ENCODE data around the gene SNW1.
"Not testable (repeated sequence)": the region's sequence is repeated elsewhere in the genome, so short reads cannot be mapped to it uniquely, and the experiment has no call there.

- not testable (repeated sequence) for TF ChIP-seq CTCF (IDR thresholded peaks at IDR 0.05); ZBTB21 (CRISPR knock-in tag; IDR thresholded peaks at IDR 0.05; ENCODE audit: borderline replicate concordance); CBFB (CRISPR knock-in tag; IDR thresholded peaks at IDR 0.05; ENCODE audit: low read depth); CDX4 (CRISPR knock-in tag; IDR thresholded peaks at IDR 0.05; ENCODE audit: borderline replicate concordance); SP1 (CRISPR knock-in tag; conservative IDR thresholded peaks at IDR 0.05); NFYB (CRISPR knock-in tag; conservative IDR thresholded peaks at IDR 0.05; ENCODE audit: low read depth); TP53 (CRISPR knock-in tag; IDR thresholded peaks at IDR 0.05); HMGXB4 (CRISPR knock-in tag; IDR thresholded peaks at IDR 0.05); NR2C2 (CRISPR knock-in tag; IDR thresholded peaks at IDR 0.05); ZNF423 (CRISPR knock-in tag; IDR thresholded peaks at IDR 0.05); ZNF232 (CRISPR knock-in tag; IDR thresholded peaks at IDR 0.05); JUN (CRISPR knock-in tag; IDR thresholded peaks at IDR 0.05); ZNF396 (CRISPR knock-in tag; IDR thresholded peaks at IDR 0.05; ENCODE audit: borderline replicate concordance)
- TF ChIP-seq, protein P1, sequence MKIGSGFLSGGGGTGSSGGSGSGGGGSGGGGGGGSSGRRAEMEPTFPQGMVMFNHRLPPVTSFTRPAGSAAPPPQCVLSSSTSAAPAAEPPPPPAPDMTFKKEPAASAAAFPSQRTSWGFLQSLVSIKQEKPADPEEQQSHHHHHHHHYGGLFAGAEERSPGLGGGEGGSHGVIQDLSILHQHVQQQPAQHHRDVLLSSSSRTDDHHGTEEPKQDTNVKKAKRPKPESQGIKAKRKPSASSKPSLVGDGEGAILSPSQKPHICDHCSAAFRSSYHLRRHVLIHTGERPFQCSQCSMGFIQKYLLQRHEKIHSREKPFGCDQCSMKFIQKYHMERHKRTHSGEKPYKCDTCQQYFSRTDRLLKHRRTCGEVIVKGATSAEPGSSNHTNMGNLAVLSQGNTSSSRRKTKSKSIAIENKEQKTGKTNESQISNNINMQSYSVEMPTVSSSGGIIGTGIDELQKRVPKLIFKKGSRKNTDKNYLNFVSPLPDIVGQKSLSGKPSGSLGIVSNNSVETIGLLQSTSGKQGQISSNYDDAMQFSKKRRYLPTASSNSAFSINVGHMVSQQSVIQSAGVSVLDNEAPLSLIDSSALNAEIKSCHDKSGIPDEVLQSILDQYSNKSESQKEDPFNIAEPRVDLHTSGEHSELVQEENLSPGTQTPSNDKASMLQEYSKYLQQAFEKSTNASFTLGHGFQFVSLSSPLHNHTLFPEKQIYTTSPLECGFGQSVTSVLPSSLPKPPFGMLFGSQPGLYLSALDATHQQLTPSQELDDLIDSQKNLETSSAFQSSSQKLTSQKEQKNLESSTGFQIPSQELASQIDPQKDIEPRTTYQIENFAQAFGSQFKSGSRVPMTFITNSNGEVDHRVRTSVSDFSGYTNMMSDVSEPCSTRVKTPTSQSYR (CRISPR knock-in tag; IDR thresholded peaks at IDR 0.05), result not testable (repeated sequence)
Measured at GRCh38 chr14:77773966-77774365, 13.0 kb upstream of the SNW1 start.
